Memory B cell (primary cell): Measurements from ENCODE around the gene BACH2.

Source experiments
- ATAC-seq: fragments of 150-1000 bp; cut with Tn5 transposase; 2 replicates; pipeline ENCODE4 v1.10.0; 2021; ENCODE audit warnings: low read depth, mild to moderate bottlenecking, moderate library complexity
- DNase-seq, 2 donors: peaks; one replicate each; pipeline ENCODE4 v3.0.0; 2022; ENCODE audit warnings: low spot score in 2 of 2
- H3K27ac Mint-ChIP-seq: one replicate; pipeline ENCODE4 v1.8.0; 2022; ENCODE audit warnings: mild to moderate bottlenecking, moderate library complexity, mixed read lengths
- H3K27me3 Mint-ChIP-seq: one replicate; pipeline ENCODE4 v1.8.0; 2022; ENCODE audit warnings: mixed read lengths
- H3K36me3 Mint-ChIP-seq: one replicate; pipeline ENCODE4 v1.8.0; 2022; ENCODE audit warnings: mild to moderate bottlenecking, mixed read lengths
- H3K4me1 Mint-ChIP-seq: one replicate; pipeline ENCODE4 v1.8.0; 2022; ENCODE audit warnings: mixed read lengths
- H3K4me3 Mint-ChIP-seq: one replicate; pipeline ENCODE4 v1.8.0; 2022; ENCODE audit warnings: mild to moderate bottlenecking, moderate library complexity, mixed read lengths
- H3K9me3 Mint-ChIP-seq: one replicate; pipeline ENCODE4 v1.8.0; 2022; ENCODE audit warnings: mixed read lengths

The BACH2 gene

GRCh38 chr6:89987830-89988229, 308.8 kb downstream of the BACH2 start:
- H3K27me3 Mint-ChIP-seq, result no peaks in the 10 kb centered on the region
- peak overlapping the region; percentile 81 for H3K27ac Mint-ChIP-seq
- peaks cover 15% of the 10 kb centered on the region for H3K36me3 Mint-ChIP-seq
- no peaks in the 10 kb centered on the region for H3K9me3 Mint-ChIP-seq
- no peak overlapping the region for H3K4me3 Mint-ChIP-seq
- H3K4me1 Mint-ChIP-seq, result peaks cover 20% of the 10 kb centered on the region
- DNase-seq, result no peak
- no peak for ATAC-seq

DNA sequence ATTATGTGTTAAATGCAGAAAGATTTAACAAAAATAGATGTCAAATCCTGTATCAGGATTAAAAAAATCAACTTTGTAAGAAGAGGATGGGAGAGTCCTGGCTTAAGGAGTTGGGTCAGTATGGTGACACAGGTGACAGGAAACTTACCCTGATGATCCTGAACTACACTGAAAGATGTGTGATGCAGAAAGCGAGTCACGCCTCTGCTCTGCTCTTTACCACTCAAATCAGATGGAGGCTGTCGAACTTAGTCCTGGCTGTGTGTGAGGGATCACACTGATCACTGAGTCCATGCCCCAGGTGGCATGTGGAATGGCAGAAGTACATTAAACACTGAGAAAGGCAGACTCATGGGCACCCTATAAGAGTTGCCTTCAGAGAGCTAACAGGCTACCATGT, 309.5 kb downstream of the BACH2 start:
- Mint-ChIP-seq H3K4me3 (no peak overlapping the region), H3K27ac (peak overlapping the region; percentile 81), H3K4me1 (peaks cover 21% of the 10 kb centered on the region), H3K9me3 (no peaks in the 10 kb centered on the region), H3K36me3 (peaks cover 16% of the 10 kb centered on the region), H3K27me3 (no peaks in the 10 kb centered on the region)
- DNase-seq (no peak), ATAC-seq (no peak)

GRCh38 chr6:89986650-89987074, 310.0 kb downstream of the BACH2 start:
- Mint-ChIP-seq H3K36me3 (peaks cover 19% of the 10 kb centered on the region), H3K27me3 (no peaks in the 10 kb centered on the region), H3K27ac (no peak overlapping the region), H3K4me3 (no peak overlapping the region), H3K4me1 (peaks cover 24% of the 10 kb centered on the region), H3K9me3 (no peaks in the 10 kb centered on the region)
- ATAC-seq (no peak), DNase-seq (no peak)

- H3K9me3 Mint-ChIP-seq, result no peaks in the 10 kb centered on the region
- ATAC-seq (no peak), DNase-seq (no peak)
- no peaks in the 10 kb centered on the region for H3K27me3 Mint-ChIP-seq
- peak overlapping the region; percentile 53 for H3K27ac Mint-ChIP-seq
- peaks cover 16% of the 10 kb centered on the region for H3K36me3 Mint-ChIP-seq
- H3K4me1 Mint-ChIP-seq, result peaks cover 24% of the 10 kb centered on the region
- no peak overlapping the region for H3K4me3 Mint-ChIP-seq
These were observed 310.7 kb downstream of the BACH2 start for GRCh38 chr6:89985751-89986493.

- Mint-ChIP-seq H3K27me3 (no peaks in the 10 kb centered on the region), H3K9me3 (no peaks in the 10 kb centered on the region), H3K4me3 (no peak overlapping the region), H3K36me3 (peaks cover 15% of the 10 kb centered on the region), H3K27ac (peak overlapping the region; percentile 53), H3K4me1 (peaks cover 22% of the 10 kb centered on the region)
- DNase-seq (no peak), ATAC-seq (no peak)
These were observed 311.5 kb downstream of the BACH2 start for GRCh38 chr6:89984926-89985750.

DNA sequence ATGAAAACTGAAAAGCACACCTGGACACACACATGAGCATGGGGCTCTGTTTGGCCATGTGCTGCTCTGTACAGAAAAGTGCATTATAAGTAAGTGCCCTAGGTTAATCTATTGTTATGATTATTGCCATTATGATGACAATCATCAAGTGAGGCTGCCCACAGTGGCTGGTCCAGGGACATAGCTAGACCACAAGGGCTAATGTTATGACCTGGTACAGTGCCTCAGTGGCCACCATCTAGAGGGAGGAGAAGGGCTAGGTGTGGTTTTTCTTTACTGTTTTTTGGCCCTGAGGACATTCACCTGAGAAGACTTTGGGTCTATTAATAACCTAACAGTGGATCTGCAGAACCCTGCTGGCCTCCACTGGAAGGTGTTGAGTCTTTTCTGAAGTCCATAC, 316.3 kb downstream of the BACH2 start:
- Mint-ChIP-seq H3K9me3 (no peaks in the 10 kb centered on the region), H3K36me3 (peaks cover 8% of the 10 kb centered on the region), H3K4me1 (peaks cover 11% of the 10 kb centered on the region), H3K4me3 (no peak overlapping the region), H3K27me3 (no peaks in the 10 kb centered on the region), H3K27ac (peak overlapping the region; percentile 73)
- ATAC-seq, result no peak
- no peak for DNase-seq

GRCh38 chr6:89979481-89980119, 317.0 kb downstream of the BACH2 start:
- ATAC-seq (no peak), DNase-seq (no peak)
- Mint-ChIP-seq H3K36me3 (peaks cover 10% of the 10 kb centered on the region), H3K4me1 (peaks cover 11% of the 10 kb centered on the region), H3K27ac (no peak overlapping the region), H3K4me3 (no peak overlapping the region), H3K9me3 (no peaks in the 10 kb centered on the region), H3K27me3 (no peaks in the 10 kb centered on the region)

- Mint-ChIP-seq H3K4me3 (no peak overlapping the region), H3K36me3 (peaks cover 10% of the 10 kb centered on the region), H3K9me3 (no peaks in the 10 kb centered on the region), H3K4me1 (peaks cover 8% of the 10 kb centered on the region), H3K27me3 (no peaks in the 10 kb centered on the region), H3K27ac (no peak overlapping the region)
- DNase-seq (no peak), ATAC-seq (no peak)
These were observed 317.9 kb downstream of the BACH2 start for GRCh38 chr6:89978749-89979145.

GRCh38 chr6:89977808-89978748, 318.6 kb downstream of the BACH2 start:
- no peaks in the 10 kb centered on the region for H3K9me3 Mint-ChIP-seq
- ATAC-seq (no peak), DNase-seq (no peak)
- peaks cover 8% of the 10 kb centered on the region for H3K4me1 Mint-ChIP-seq
- H3K36me3 Mint-ChIP-seq, result peaks cover 10% of the 10 kb centered on the region
- no peak overlapping the region for H3K27ac Mint-ChIP-seq
- no peak overlapping the region for H3K4me3 Mint-ChIP-seq
- H3K27me3 Mint-ChIP-seq, result no peaks in the 10 kb centered on the region

- DNase-seq, result no peak
- no peaks in the 10 kb centered on the region for H3K9me3 Mint-ChIP-seq
- peaks cover 12% of the 10 kb centered on the region for H3K4me1 Mint-ChIP-seq
- H3K27ac Mint-ChIP-seq, result no peak overlapping the region
- H3K36me3 Mint-ChIP-seq, result peaks cover 11% of the 10 kb centered on the region
- ATAC-seq, result no peak
- no peak overlapping the region for H3K4me3 Mint-ChIP-seq
- no peaks in the 10 kb centered on the region for H3K27me3 Mint-ChIP-seq
These were observed 320.0 kb downstream of the BACH2 start for GRCh38 chr6:89976694-89977020.

DNA sequence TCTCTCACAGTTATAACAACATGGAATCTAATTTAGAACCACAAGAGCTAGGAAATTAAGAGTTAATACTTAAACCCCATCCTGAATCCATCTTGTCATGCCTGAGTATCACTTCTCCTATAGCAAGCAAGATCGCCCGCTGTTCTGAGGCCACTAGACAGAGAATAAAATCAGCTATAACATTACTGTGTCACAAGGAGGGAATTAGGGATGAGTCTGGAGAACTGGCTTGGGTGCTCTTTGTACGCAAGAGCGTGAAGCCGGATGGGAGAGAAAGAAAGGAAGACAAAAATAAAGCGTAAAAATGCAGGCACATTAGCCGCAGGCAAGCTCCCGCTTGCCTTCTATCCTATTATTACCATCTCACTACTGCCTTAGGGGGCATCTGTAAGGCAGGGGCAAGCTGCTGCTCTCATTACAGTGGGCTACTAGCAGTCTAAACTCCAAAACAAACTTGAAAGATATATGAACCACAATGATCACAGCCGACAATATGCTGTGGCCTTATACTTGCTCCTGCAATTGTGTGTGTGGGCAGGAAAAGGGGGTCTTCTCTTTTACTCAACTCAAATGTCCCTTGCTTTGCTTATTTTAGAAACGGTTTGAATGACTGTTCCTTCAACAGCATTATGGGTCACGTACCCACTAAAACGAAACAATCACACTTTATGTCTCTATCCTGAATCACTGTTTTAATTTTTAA, 320.5 kb downstream of the BACH2 start:
- H3K9me3 Mint-ChIP-seq, result no peaks in the 10 kb centered on the region
- H3K36me3 Mint-ChIP-seq, result peaks cover 13% of the 10 kb centered on the region
- no peaks in the 10 kb centered on the region for H3K27me3 Mint-ChIP-seq
- no peak for DNase-seq
- peaks cover 14% of the 10 kb centered on the region for H3K4me1 Mint-ChIP-seq
- no peak overlapping the region for H3K4me3 Mint-ChIP-seq
- no peak for ATAC-seq
- H3K27ac Mint-ChIP-seq, result no peak overlapping the region

GRCh38 chr6:89975366-89975765, 321.3 kb downstream of the BACH2 start:
- Mint-ChIP-seq H3K36me3 (peaks cover 13% of the 10 kb centered on the region), H3K4me1 (peaks cover 15% of the 10 kb centered on the region), H3K4me3 (no peak overlapping the region), H3K9me3 (no peaks in the 10 kb centered on the region), H3K27ac (no peak overlapping the region), H3K27me3 (no peaks in the 10 kb centered on the region)
- ATAC-seq (no peak), DNase-seq (no peak)

DNA sequence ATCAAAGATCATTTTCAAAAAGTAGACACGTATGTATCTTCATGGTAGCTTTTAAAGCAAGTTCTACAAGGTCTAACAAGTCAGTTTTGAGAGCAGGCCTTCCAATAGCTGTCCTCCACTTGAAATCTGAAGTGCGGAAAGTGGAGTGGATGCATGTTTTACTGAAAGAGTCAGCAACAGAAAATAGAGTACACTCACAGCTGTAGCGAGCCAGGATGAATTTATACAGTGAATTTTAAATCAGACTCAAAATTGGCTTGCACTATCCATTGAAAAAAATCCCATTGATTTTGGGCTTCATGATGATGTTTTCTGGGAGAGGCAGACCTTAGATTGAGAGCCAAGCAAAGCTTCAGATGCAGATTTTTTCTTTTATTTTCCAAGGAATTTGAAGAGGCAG, 321.8 kb downstream of the BACH2 start:
- Mint-ChIP-seq H3K9me3 (no peaks in the 10 kb centered on the region), H3K27ac (no peak overlapping the region), H3K4me3 (no peak overlapping the region), H3K27me3 (no peaks in the 10 kb centered on the region), H3K36me3 (peaks cover 11% of the 10 kb centered on the region), H3K4me1 (peaks cover 14% of the 10 kb centered on the region)
- ATAC-seq, result no peak
- DNase-seq, result no peak
